GM21576 (cell line): ENCODE data around the gene PHF2.

Experiments used
- ATAC-seq: cut with Tn5 transposase; IDR thresholded peaks from one replicate; pipeline ENCODE4 v1.9.1; 2021; ENCODE audit warnings: mild to moderate bottlenecking, moderate library complexity; ENCODE audit not compliant: unreplicated experiment

Gene PHF2

GRCh38 chr9:93622691-93623090, 46.3 kb downstream of the PHF2 start:
- no peak for ATAC-seq

GRCh38 chr9:93623753-93624152, 47.4 kb downstream of the PHF2 start:
- no peak for ATAC-seq

GRCh38 chr9:93624431-93624834, 48.0 kb downstream of the PHF2 start:
- ATAC-seq = no peak

- no peak for ATAC-seq
These were observed 48.6 kb downstream of the PHF2 start for GRCh38 chr9:93624977-93625376.

GRCh38 chr9:93629920-93630319, 53.5 kb downstream of the PHF2 start:
- ATAC-seq = no peak

GRCh38 chr9:93630806-93631411, 54.5 kb downstream of the PHF2 start:
- no peak for ATAC-seq

GRCh38 chr9:93633492-93634221, 57.3 kb downstream of the PHF2 start:
- ATAC-seq = no peak

GRCh38 chr9:93634311-93635185, 58.2 kb downstream of the PHF2 start:
- no peak for ATAC-seq

- no peak for ATAC-seq
These were observed 59.1 kb downstream of the PHF2 start for GRCh38 chr9:93635186-93636107.

GRCh38 chr9:93636172-93636661, 59.8 kb downstream of the PHF2 start:
- no peak for ATAC-seq

GRCh38 chr9:93636667-93637066, 60.3 kb downstream of the PHF2 start:
- no peak for ATAC-seq

- ATAC-seq = no peak
These were observed 61.5 kb downstream of the PHF2 start for GRCh38 chr9:93637886-93638285.

- no peak for ATAC-seq
These were observed 63.6 kb downstream of the PHF2 start for GRCh38 chr9:93640027-93640426.

- no peak for ATAC-seq
These were observed 66.6 kb downstream of the PHF2 start for GRCh38 chr9:93642961-93643360.

GRCh38 chr9:93644397-93645088, 68.2 kb downstream of the PHF2 start:
- ATAC-seq = no peak

GRCh38 chr9:93645149-93645889, 68.9 kb downstream of the PHF2 start:
- ATAC-seq = no peak

- ATAC-seq = no peak
These were observed 69.7 kb downstream of the PHF2 start for GRCh38 chr9:93645921-93646639.

GRCh38 chr9:93646640-93647178, 70.3 kb downstream of the PHF2 start:
- no peak for ATAC-seq
